Measurements from ENCODE around the gene TMEM95. TPM values are rescaled to one million over a fixed set of nuclear protein-coding genes. Genes with fewer than 3 reads are reported as not detected.
"Not testable (repeated sequence)": the region's sequence is repeated elsewhere in the genome, so short reads cannot be mapped to it uniquely, and the experiment has no call there.

The TMEM95 gene
- total RNA-seq, 1 donor from 2014 or later, result not detected

GRCh38 chr17:7356072-7356549 is 1.2 kb downstream of the TMEM95 start:
- Mint-ChIP-seq H3K4me1 (ENCODE audit: low read depth) (peaks cover 14% of the 10 kb centered on the region), H3K36me3 (ENCODE audit: insufficient read depth) (no peaks in the 10 kb centered on the region), H3K27ac (no peak overlapping the region), H3K9me3 (ENCODE audit: low read depth) (no peaks in the 10 kb centered on the region), H3K4me3 (ENCODE audit: low read depth) (no peak overlapping the region), H3K27me3 (peaks cover 7% of the 10 kb centered on the region)
- peak; percentile 75 for DNase-seq (ENCODE audit: low spot score, unreplicated experiment)
- TF ChIP-seq CTCF (IDR thresholded peaks at IDR 0.05; ENCODE audit: unreplicated experiment), result peak; percentile 89

DNA sequence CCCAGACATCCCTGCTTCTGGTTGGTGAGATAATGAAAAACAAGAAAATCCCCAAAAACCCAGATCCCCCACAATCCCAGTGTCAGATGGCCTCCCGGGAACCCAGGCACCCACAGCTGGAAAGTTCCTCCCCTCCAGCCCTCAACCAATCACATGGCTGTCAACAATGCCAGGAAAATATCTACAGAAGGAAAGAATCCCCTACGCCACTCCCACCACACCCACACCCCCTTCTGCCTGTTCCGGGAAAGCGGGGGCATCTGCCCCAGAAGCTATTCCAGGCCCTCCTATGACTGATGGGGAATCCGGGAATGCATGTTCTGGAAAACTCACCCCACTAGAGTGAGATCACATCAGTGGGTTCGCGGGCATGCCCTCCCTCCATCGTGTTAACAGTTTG is 1.8 kb downstream of the TMEM95 start:
- Mint-ChIP-seq H3K36me3 (ENCODE audit: insufficient read depth) (no peaks in the 10 kb centered on the region), H3K4me1 (ENCODE audit: low read depth) (peaks cover 11% of the 10 kb centered on the region), H3K27ac (no peak overlapping the region), H3K9me3 (ENCODE audit: low read depth) (no peaks in the 10 kb centered on the region), H3K4me3 (ENCODE audit: low read depth) (no peak overlapping the region), H3K27me3 (peaks cover 8% of the 10 kb centered on the region)
- TF ChIP-seq CTCF (IDR thresholded peaks at IDR 0.05; ENCODE audit: unreplicated experiment), result no peak
- no peak for DNase-seq (ENCODE audit: low spot score, unreplicated experiment)

GRCh38 chr17:7357381-7357780 is 2.4 kb downstream of the TMEM95 start:
- Mint-ChIP-seq H3K36me3 (ENCODE audit: insufficient read depth) (no peaks in the 10 kb centered on the region), H3K4me1 (ENCODE audit: low read depth) (peaks cover 9% of the 10 kb centered on the region), H3K4me3 (ENCODE audit: low read depth) (no peak overlapping the region), H3K9me3 (ENCODE audit: low read depth) (no peaks in the 10 kb centered on the region), H3K27ac (no peak overlapping the region), H3K27me3 (peaks cover 11% of the 10 kb centered on the region)
- no peak for DNase-seq (ENCODE audit: low spot score, unreplicated experiment)
- TF ChIP-seq CTCF (IDR thresholded peaks at IDR 0.05; ENCODE audit: unreplicated experiment), result no peak

GRCh38 chr17:7361906-7362305 is 7.0 kb downstream of the TMEM95 start:
- Mint-ChIP-seq H3K27me3 (peaks cover 14% of the 10 kb centered on the region), H3K27ac (no peak overlapping the region), H3K36me3 (ENCODE audit: insufficient read depth) (no peaks in the 10 kb centered on the region), H3K4me3 (ENCODE audit: low read depth) (no peak overlapping the region), H3K9me3 (ENCODE audit: low read depth) (no peaks in the 10 kb centered on the region), H3K4me1 (ENCODE audit: low read depth) (no peaks in the 10 kb centered on the region)
- no peak for DNase-seq (ENCODE audit: low spot score, unreplicated experiment)
- no peak for TF ChIP-seq CTCF (IDR thresholded peaks at IDR 0.05; ENCODE audit: unreplicated experiment)

- TF ChIP-seq CTCF (IDR thresholded peaks at IDR 0.05; ENCODE audit: unreplicated experiment), result no peak
- DNase-seq (ENCODE audit: low spot score, unreplicated experiment), result no peak
- peaks cover 13% of the 10 kb centered on the region for H3K27me3 Mint-ChIP-seq
- H3K27ac Mint-ChIP-seq, result no peak overlapping the region
- H3K9me3 Mint-ChIP-seq (ENCODE audit: low read depth), result no peaks in the 10 kb centered on the region
- no peak overlapping the region for H3K4me3 Mint-ChIP-seq (ENCODE audit: low read depth)
- no peaks in the 10 kb centered on the region for H3K36me3 Mint-ChIP-seq (ENCODE audit: insufficient read depth)
- no peaks in the 10 kb centered on the region for H3K4me1 Mint-ChIP-seq (ENCODE audit: low read depth)
These were observed 8.4 kb downstream of the TMEM95 start for GRCh38 chr17:7363311-7363710.

GRCh38 chr17:7365963-7366362 is 11.0 kb downstream of the TMEM95 start:
- not testable (repeated sequence) for DNase-seq (ENCODE audit: low spot score, unreplicated experiment); H3K4me3 Mint-ChIP-seq (ENCODE audit: low read depth); H3K4me1 Mint-ChIP-seq (ENCODE audit: low read depth); H3K36me3 Mint-ChIP-seq (ENCODE audit: insufficient read depth); H3K27ac Mint-ChIP-seq; H3K9me3 Mint-ChIP-seq (ENCODE audit: low read depth)
- peaks cover 22% of the 10 kb centered on the region for H3K27me3 Mint-ChIP-seq
